Endothelial cell (in vitro differentiated cells): ENCODE data around the gene ITPK1. TPM values are rescaled to one million over a fixed set of nuclear protein-coding genes. Genes with fewer than 3 reads are reported as not detected.

ENCODE experiments used
- DNase-seq: peaks from one replicate; pipeline ENCODE4 v3.0.0; 2021; ENCODE audit warnings: low spot score
- H3K27ac Mint-ChIP-seq: one replicate; pipeline ENCODE4 v1.8.0; 2021; ENCODE audit warnings: mixed read lengths, inconsistent platforms; ENCODE audit not compliant: unreplicated experiment
- H3K27me3 Mint-ChIP-seq: one replicate; pipeline ENCODE4 v1.8.0; 2021; ENCODE audit warnings: mild to moderate bottlenecking, moderate library complexity, mixed read lengths, inconsistent platforms; ENCODE audit not compliant: unreplicated experiment
- H3K36me3 Mint-ChIP-seq: one replicate; pipeline ENCODE4 v1.8.0; 2021; ENCODE audit warnings: mild to moderate bottlenecking, low read depth, mixed read lengths, inconsistent platforms; ENCODE audit not compliant: unreplicated experiment
- H3K4me1 Mint-ChIP-seq: one replicate; pipeline ENCODE4 v1.8.0; 2021; ENCODE audit warnings: mild to moderate bottlenecking, mixed read lengths, inconsistent platforms; ENCODE audit not compliant: unreplicated experiment
- H3K4me3 Mint-ChIP-seq: one replicate; pipeline ENCODE4 v1.8.0; 2021; ENCODE audit warnings: mild to moderate bottlenecking, mixed read lengths, inconsistent platforms; ENCODE audit not compliant: unreplicated experiment
- H3K9me3 Mint-ChIP-seq: one replicate; pipeline ENCODE4 v1.8.0; 2021; ENCODE audit warnings: mixed read lengths, inconsistent platforms; ENCODE audit not compliant: unreplicated experiment
- total RNA-seq: library from RNA; stranded (reverse); fragmentation: NEBNext Ultra II Directional; extraction: Animal tissue kit (Norgen Biotek cat#: 25700); gene quantifications from one replicate; pipeline ENCODE4 v1.2.1, GENCODE V29; 2021; ENCODE audit not compliant: unreplicated experiment
- TF ChIP-seq, protein P1 (sequence below): fragments of 200-600 bp; sonication (generic); IDR thresholded peaks from one replicate; pipeline ENCODE4 v1.5.0; 2021; ENCODE audit warnings: antibody characterized with exemption; ENCODE audit not compliant: unreplicated experiment

The ITPK1 gene
- total RNA-seq, 1 donor from 2014 or later, result 39.2 TPM

DNA sequence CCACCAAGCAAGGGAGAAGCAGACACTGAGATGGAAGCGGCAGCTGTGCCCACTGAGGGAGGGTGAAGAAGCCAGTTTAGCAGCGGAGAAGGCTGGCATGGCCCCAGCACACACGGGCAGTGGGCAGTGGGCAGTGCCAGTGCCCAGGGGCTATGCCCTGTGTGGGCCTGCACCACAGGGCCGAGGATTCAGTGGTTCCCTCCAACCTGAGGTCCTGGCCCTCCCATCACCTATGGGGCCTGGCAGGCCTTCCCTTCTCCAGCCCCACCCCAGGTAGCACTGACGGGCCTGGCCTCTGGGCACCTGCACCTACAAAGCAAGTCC is 81.1 kb downstream of the ITPK1 start:
- H3K9me3 Mint-ChIP-seq, result no peaks in the 10 kb centered on the region
- no peak overlapping the region for H3K27ac Mint-ChIP-seq
- peaks cover 2% of the 10 kb centered on the region for H3K27me3 Mint-ChIP-seq
- H3K4me3 Mint-ChIP-seq, result no peak overlapping the region
- no peak for DNase-seq
- H3K4me1 Mint-ChIP-seq, result peaks cover 6% of the 10 kb centered on the region
- peaks cover 4% of the 10 kb centered on the region for H3K36me3 Mint-ChIP-seq
- TF ChIP-seq, protein P1, sequence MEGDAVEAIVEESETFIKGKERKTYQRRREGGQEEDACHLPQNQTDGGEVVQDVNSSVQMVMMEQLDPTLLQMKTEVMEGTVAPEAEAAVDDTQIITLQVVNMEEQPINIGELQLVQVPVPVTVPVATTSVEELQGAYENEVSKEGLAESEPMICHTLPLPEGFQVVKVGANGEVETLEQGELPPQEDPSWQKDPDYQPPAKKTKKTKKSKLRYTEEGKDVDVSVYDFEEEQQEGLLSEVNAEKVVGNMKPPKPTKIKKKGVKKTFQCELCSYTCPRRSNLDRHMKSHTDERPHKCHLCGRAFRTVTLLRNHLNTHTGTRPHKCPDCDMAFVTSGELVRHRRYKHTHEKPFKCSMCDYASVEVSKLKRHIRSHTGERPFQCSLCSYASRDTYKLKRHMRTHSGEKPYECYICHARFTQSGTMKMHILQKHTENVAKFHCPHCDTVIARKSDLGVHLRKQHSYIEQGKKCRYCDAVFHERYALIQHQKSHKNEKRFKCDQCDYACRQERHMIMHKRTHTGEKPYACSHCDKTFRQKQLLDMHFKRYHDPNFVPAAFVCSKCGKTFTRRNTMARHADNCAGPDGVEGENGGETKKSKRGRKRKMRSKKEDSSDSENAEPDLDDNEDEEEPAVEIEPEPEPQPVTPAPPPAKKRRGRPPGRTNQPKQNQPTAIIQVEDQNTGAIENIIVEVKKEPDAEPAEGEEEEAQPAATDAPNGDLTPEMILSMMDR, result no peak

DNA sequence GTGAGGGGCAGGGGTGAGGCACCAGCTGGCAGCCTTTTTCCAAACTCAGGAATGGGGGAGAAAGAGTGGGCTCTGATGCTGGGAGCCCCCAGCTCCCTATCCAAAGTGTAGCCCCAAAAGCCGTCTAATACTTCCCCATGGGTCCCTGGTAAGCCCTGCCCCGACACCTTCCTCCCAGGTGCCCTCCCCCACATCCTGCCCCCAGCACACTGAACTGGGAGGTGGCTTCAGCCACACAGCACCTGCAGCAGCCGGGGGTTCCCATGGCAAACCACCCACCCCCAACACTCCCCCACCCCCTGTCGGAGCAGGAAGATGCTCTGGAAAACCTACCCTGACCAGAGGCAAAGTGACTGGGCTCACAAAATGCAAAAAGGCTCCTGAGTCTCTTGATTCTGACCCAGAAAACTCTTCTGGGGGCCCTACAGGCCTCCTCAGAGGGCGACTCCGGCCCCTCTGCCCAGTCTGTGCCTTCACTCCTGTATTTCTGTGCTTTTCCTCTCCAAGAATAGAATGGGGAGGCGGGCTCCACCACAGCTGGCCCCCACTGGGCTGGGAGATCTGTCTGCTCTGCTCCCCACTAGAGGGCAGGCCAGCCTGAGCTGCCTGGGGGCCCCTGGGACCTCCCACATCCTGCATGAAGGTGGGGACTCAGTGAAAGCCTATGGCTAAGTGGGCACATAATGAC is 81.6 kb downstream of the ITPK1 start:
- peak; percentile 45 for DNase-seq
- Mint-ChIP-seq H3K4me1 (peaks cover 6% of the 10 kb centered on the region), H3K27me3 (peaks cover 2% of the 10 kb centered on the region), H3K9me3 (no peaks in the 10 kb centered on the region), H3K4me3 (no peak overlapping the region), H3K36me3 (peaks cover 4% of the 10 kb centered on the region), H3K27ac (no peak overlapping the region)
- TF ChIP-seq, protein P1, result peak; percentile 18

GRCh38 chr14:93033084-93033982 is 82.4 kb downstream of the ITPK1 start:
- TF ChIP-seq, protein P1, result no peak
- Mint-ChIP-seq H3K9me3 (no peaks in the 10 kb centered on the region), H3K27me3 (peaks cover 2% of the 10 kb centered on the region), H3K4me3 (no peak overlapping the region), H3K4me1 (peaks cover 6% of the 10 kb centered on the region), H3K36me3 (peaks cover 4% of the 10 kb centered on the region), H3K27ac (no peak overlapping the region)
- DNase-seq, result no peak

GRCh38 chr14:93032421-93032936 is 83.2 kb downstream of the ITPK1 start:
- TF ChIP-seq, protein P1, result no peak
- H3K4me1 Mint-ChIP-seq, result peaks cover 6% of the 10 kb centered on the region
- no peak overlapping the region for H3K27ac Mint-ChIP-seq
- H3K4me3 Mint-ChIP-seq, result no peak overlapping the region
- no peak for DNase-seq
- peaks cover 4% of the 10 kb centered on the region for H3K36me3 Mint-ChIP-seq
- H3K27me3 Mint-ChIP-seq, result peaks cover 2% of the 10 kb centered on the region
- no peaks in the 10 kb centered on the region for H3K9me3 Mint-ChIP-seq
